Uterus (tissue), 4 donors: ENCODE results near the gene IKBKG. TPM values are rescaled to one million over a fixed set of nuclear protein-coding genes. Genes with fewer than 3 reads are reported as not detected.

ENCODE experiments used
- DNase-seq, 2 donors: peaks; one replicate each; pipeline ENCODE4 v3.0.0-alpha.2; 2019 to 2020
- H3K27ac ChIP-seq, 2 donors: fragments of 200-600 bp; sonication (generic); 1 replicate in 1 of 2; 2 replicates in 1 of 2; pipeline ENCODE4 v1.5.1; 2016 to 2018
- H3K27me3 ChIP-seq, 2 donors: fragments of 200-600 bp; sonication (generic); one replicate each; pipeline ENCODE4 v1.5.1; 2018 to 2019; ENCODE audit warnings: control low read depth in 1 of 2
- H3K36me3 ChIP-seq, 2 donors: fragments of 200-600 bp; sonication (generic); one replicate each; pipeline ENCODE4 v1.5.1; 2019; ENCODE audit warnings: control low read depth in 1 of 2
- H3K4me1 ChIP-seq, 2 donors: fragments of 200-600 bp; sonication (generic); one replicate each; pipeline ENCODE4 v1.5.1; 2018 to 2019; ENCODE audit warnings: control low read depth in 1 of 2
- H3K4me3 ChIP-seq, 2 donors: fragments of 200-600 bp; sonication (generic); 1 replicate in 1 of 2; 2 replicates in 1 of 2; pipeline ENCODE4 v1.5.1; 2018 to 2019; ENCODE audit warnings: mild to moderate bottlenecking in 1 of 2
- H3K9me3 ChIP-seq, 2 donors: fragments of 200-600 bp; sonication (generic); one replicate each; pipeline ENCODE4 v1.5.1; 2019; ENCODE audit warnings: control low read depth in 1 of 2
- CTCF ChIP-seq, 4 experiments: fragments of 200-600 bp in 2 of 4; fragments of 450-650 bp in 2 of 4; sonication (generic) in 2 of 4; IDR thresholded peaks; one replicate each; pipeline ENCODE4 v1.5.1; 2016 to 2019; ENCODE audit warnings: antibody characterized with exemption in 4 of 4, mild to moderate bottlenecking in 2 of 4, moderate library complexity in 1 of 4
- POLR2A ChIP-seq, 2 donors: fragments of 450-650 bp; IDR thresholded peaks; one replicate each; pipeline ENCODE4 v1.6.1; 2016; ENCODE audit warnings: antibody characterized with exemption in 2 of 2, mild to moderate bottlenecking in 1 of 2, moderate library complexity in 1 of 2
- intact Hi-C: fragments of 100-400 bp; cut with DNase I; formaldehyde crosslinking; loops from one replicate; pipeline ENCODE4 v1.15.1; 2023; ENCODE audit warnings: low total_unique reads
- total RNA-seq, 4 donors: library from RNA; depleted of rRNA in 3 of 4; stranded (reverse); fragments of >200 nt in 3 of 4; gene quantifications; one replicate each; pipeline versions ENCODE4 v1.1.0 to v1.2.4, GENCODE V29; 2014 to 2023
- donor health status: DM: yes; HTN: yes; CAD: no.

The IKBKG gene
- total RNA-seq, 4 donors from 2014 or later = 2.6 to 30.0 (median 18.3) TPM

GRCh38 chrX:154512879-154513553, 34.4 kb upstream of the IKBKG start:
- no peaks in the 10 kb centered on the region for H3K36me3 ChIP-seq
- H3K27ac ChIP-seq = no peak overlapping the region
- no peaks in the 10 kb centered on the region for H3K27me3 ChIP-seq
- no peak overlapping the region for H3K4me3 ChIP-seq
- no peaks in the 10 kb centered on the region for H3K9me3 ChIP-seq
- no peaks in the 10 kb centered on the region for H3K4me1 ChIP-seq
- no peak for TF ChIP-seq POLR2A (IDR thresholded peaks at IDR 0.05)
- DNase-seq = no peak
- intact Hi-C loops = no loop called here

- DNase-seq = no peak
- Histone ChIP-seq H3K27ac (no peak overlapping the region), H3K27me3 (no peaks in the 10 kb centered on the region), H3K9me3 (no peaks in the 10 kb centered on the region), H3K4me3 (no peak overlapping the region), H3K36me3 (no peaks in the 10 kb centered on the region), H3K4me1 (no peaks in the 10 kb centered on the region)
- TF ChIP-seq CTCF (IDR thresholded peaks at IDR 0.05) (no peak), POLR2A (IDR thresholded peaks at IDR 0.05) (no peak)
- intact Hi-C loops = no loop called here
Observed at GRCh38 chrX:154513716-154514115, 33.7 kb upstream of the IKBKG start.

GRCh38 chrX:154515090-154515965, 32.1 kb upstream of the IKBKG start:
- H3K27me3 ChIP-seq = no peaks in the 10 kb centered on the region
- peak overlapping the region; percentile 84 to 97 for H3K27ac ChIP-seq
- no peak for DNase-seq
- no peaks in the 10 kb centered on the region for H3K9me3 ChIP-seq
- H3K4me3 ChIP-seq = peak overlapping the region; percentile 55 to 61
- no peaks in the 10 kb centered on the region for H3K36me3 ChIP-seq
- intact Hi-C loops = no loop called here
- TF ChIP-seq CTCF (IDR thresholded peaks at IDR 0.05) (no peak), POLR2A (IDR thresholded peaks at IDR 0.05) (no peak)
- H3K4me1 ChIP-seq = no peaks in the 10 kb centered on the region

GRCh38 chrX:154515966-154516655, 31.3 kb upstream of the IKBKG start, which contains the start of gene FAM3A:
Gene FAM3A, minus strand, starts transcription at chrX:154516232. Its CDS starts 460 bp downstream, at chrX:154515772.
- H3K36me3 ChIP-seq = no peaks in the 10 kb centered on the region
- H3K27ac ChIP-seq = peak within 1 kb of the TSS; percentile 93 to 97
- peak in 1 of 4 experiments; percentile 2 for TF ChIP-seq CTCF (IDR thresholded peaks at IDR 0.05)
- TF ChIP-seq POLR2A (IDR thresholded peaks at IDR 0.05) = peak; percentile 59 to 94
- H3K4me3 ChIP-seq = peak within 1 kb of the TSS; percentile 55 to 61
- H3K27me3 ChIP-seq = no peaks in the 10 kb centered on the region
- intact Hi-C loops = no loop called here
- H3K4me1 ChIP-seq = no peaks in the 10 kb centered on the region
- DNase-seq = peak; percentile 94
- no peaks in the 10 kb centered on the region for H3K9me3 ChIP-seq

- intact Hi-C loops = no loop called here
- H3K9me3 ChIP-seq = no peaks in the 10 kb centered on the region
Observed at GRCh38 chrX:154516656-154517100, 30.7 kb upstream of the IKBKG start.

More at GRCh38 chrX:154516656-154517100, 30.7 kb upstream of the IKBKG start:
- TF ChIP-seq POLR2A (IDR thresholded peaks at IDR 0.05) (no peak), CTCF (IDR thresholded peaks at IDR 0.05) (no peak)
- Histone ChIP-seq H3K36me3 (no peaks in the 10 kb centered on the region), H3K4me1 (no peaks in the 10 kb centered on the region), H3K4me3 (peak overlapping the region; percentile 15 to 32), H3K27ac (peak overlapping the region; percentile 93 to 97), H3K27me3 (no peaks in the 10 kb centered on the region)
- peak in 1 of 2 donors; percentile 86 for DNase-seq
